HG03135 (cell line): ENCODE data around the gene SLBP.
A peak's percentile ranks its signal among the peaks of the same experiment; 100 is the strongest.

Experiments
- ATAC-seq: cut with Tn5 transposase; IDR thresholded peaks from one replicate; pipeline ENCODE4 v1.9.1; 2021; ENCODE audit warnings: mild to moderate bottlenecking, moderate library complexity; ENCODE audit not compliant: unreplicated experiment

The SLBP gene

GRCh38 chr4:1728061-1728980 lies 16.2 kb upstream of the SLBP start:
- no peak for ATAC-seq

- no peak for ATAC-seq
These were observed 15.3 kb upstream of the SLBP start for GRCh38 chr4:1727117-1728031.

GRCh38 chr4:1726146-1726934 lies 14.2 kb upstream of the SLBP start:
- no peak for ATAC-seq

- no peak for ATAC-seq
These were observed 13.4 kb upstream of the SLBP start for GRCh38 chr4:1725521-1725920.

GRCh38 chr4:1723131-1723801 lies 11.1 kb upstream of the SLBP start:
- no peak for ATAC-seq

GRCh38 chr4:1722551-1723118 lies 10.5 kb upstream of the SLBP start:
- no peak for ATAC-seq

- ATAC-seq, result peak; percentile 4
These were observed 9.8 kb upstream of the SLBP start for GRCh38 chr4:1721666-1722550.

GRCh38 chr4:1721003-1721665 lies 9.0 kb upstream of the SLBP start, which contains the start of the genes TACC3 and TMEM129:
Gene TACC3 (plus strand): TSS chr4:1721521. CDS start chr4:1723422, 1,901 bp downstream.
Gene TMEM129 (minus strand): TSS chr4:1721323. CDS start chr4:1720837, 486 bp downstream.
- ATAC-seq, result peak; percentile 75

- ATAC-seq, result peak; percentile 15
These were observed 8.3 kb upstream of the SLBP start for GRCh38 chr4:1720163-1720983.

- ATAC-seq, result no peak
These were observed 6.2 kb upstream of the SLBP start for GRCh38 chr4:1718095-1718850.

- no peak for ATAC-seq
These were observed 5.3 kb upstream of the SLBP start for GRCh38 chr4:1717129-1718094.

GRCh38 chr4:1716065-1716945 lies 4.2 kb upstream of the SLBP start:
- ATAC-seq, result no peak

GRCh38 chr4:1715002-1715758 lies 3.1 kb upstream of the SLBP start:
- ATAC-seq, result no peak
